GM19043 (cell line): ENCODE results near the gene SH3BP5.

Source experiments
- ATAC-seq: cut with Tn5 transposase; IDR thresholded peaks from one replicate; pipeline ENCODE4 v1.9.1; 2021; ENCODE audit warnings: low read depth; ENCODE audit not compliant: unreplicated experiment

Gene SH3BP5

GRCh38 chr3:15326673-15327072, 5.7 kb downstream of the SH3BP5 start:
- no peak for ATAC-seq

GRCh38 chr3:15326037-15326436, 6.3 kb downstream of the SH3BP5 start:
- no peak for ATAC-seq

GRCh38 chr3:15325228-15325627, 7.2 kb downstream of the SH3BP5 start:
- no peak for ATAC-seq

- no peak for ATAC-seq
These were observed 8.0 kb downstream of the SH3BP5 start for GRCh38 chr3:15324379-15324808.

- ATAC-seq = no peak
These were observed 9.3 kb downstream of the SH3BP5 start for GRCh38 chr3:15323063-15323462.

- ATAC-seq = no peak
These were observed 11.0 kb downstream of the SH3BP5 start for GRCh38 chr3:15321349-15321748.

GRCh38 chr3:15319575-15319974, 12.8 kb downstream of the SH3BP5 start:
- ATAC-seq = no peak

GRCh38 chr3:15319136-15319535, 13.2 kb downstream of the SH3BP5 start:
- no peak for ATAC-seq

GRCh38 chr3:15318661-15319060, 13.7 kb downstream of the SH3BP5 start:
- ATAC-seq = no peak

- no peak for ATAC-seq
These were observed 15.4 kb downstream of the SH3BP5 start for GRCh38 chr3:15316998-15317435.

GRCh38 chr3:15315003-15315402, 17.4 kb downstream of the SH3BP5 start:
- no peak for ATAC-seq

- ATAC-seq = no peak
These were observed 18.1 kb downstream of the SH3BP5 start for GRCh38 chr3:15314276-15314675.

- ATAC-seq = no peak
These were observed 18.9 kb downstream of the SH3BP5 start for GRCh38 chr3:15313461-15313860.

GRCh38 chr3:15312550-15312949, 19.8 kb downstream of the SH3BP5 start:
- no peak for ATAC-seq

GRCh38 chr3:15310491-15311370, 21.7 kb downstream of the SH3BP5 start:
- ATAC-seq = peak; percentile 82

GRCh38 chr3:15309662-15310335, 22.6 kb downstream of the SH3BP5 start:
- ATAC-seq = no peak

GRCh38 chr3:15307580-15307979, 24.8 kb downstream of the SH3BP5 start:
- no peak for ATAC-seq

GRCh38 chr3:15306979-15307359, 25.4 kb downstream of the SH3BP5 start:
- ATAC-seq = no peak

- ATAC-seq = no peak
These were observed 27.0 kb downstream of the SH3BP5 start for GRCh38 chr3:15305359-15305844.

- no peak for ATAC-seq
These were observed 28.7 kb downstream of the SH3BP5 start for GRCh38 chr3:15303728-15304127.

GRCh38 chr3:15303216-15303615, 29.2 kb downstream of the SH3BP5 start:
- no peak for ATAC-seq

- no peak for ATAC-seq
These were observed 30.6 kb downstream of the SH3BP5 start for GRCh38 chr3:15301761-15302160.
